HG02885 (cell line): Measurements from ENCODE around the gene CAMK1D.

Experiments used
- ATAC-seq: cut with Tn5 transposase; IDR thresholded peaks from one replicate; pipeline ENCODE4 v1.9.1; 2021; ENCODE audit warnings: mild to moderate bottlenecking; ENCODE audit not compliant: unreplicated experiment, poor library complexity

The CAMK1D gene

GRCh38 chr10:12634621-12634931, 285.2 kb downstream of the CAMK1D start:
- no peak for ATAC-seq

GRCh38 chr10:12635127-12635541, 285.8 kb downstream of the CAMK1D start:
- no peak for ATAC-seq

GRCh38 chr10:12636571-12636970, 287.2 kb downstream of the CAMK1D start:
- ATAC-seq: no peak

GRCh38 chr10:12637649-12638048, 288.3 kb downstream of the CAMK1D start:
- no peak for ATAC-seq

- no peak for ATAC-seq
These were observed 288.8 kb downstream of the CAMK1D start for GRCh38 chr10:12638103-12638502.

GRCh38 chr10:12638781-12639180, 289.4 kb downstream of the CAMK1D start:
- ATAC-seq: no peak

- no peak for ATAC-seq
These were observed 290.9 kb downstream of the CAMK1D start for GRCh38 chr10:12639996-12640944.

GRCh38 chr10:12642036-12642435, 292.7 kb downstream of the CAMK1D start:
- ATAC-seq: no peak

GRCh38 chr10:12643279-12643678, 293.9 kb downstream of the CAMK1D start:
- no peak for ATAC-seq

GRCh38 chr10:12644380-12645144, 295.2 kb downstream of the CAMK1D start:
- ATAC-seq: peak; percentile 51

- no peak for ATAC-seq
These were observed 296.1 kb downstream of the CAMK1D start for GRCh38 chr10:12645449-12645848.

- no peak for ATAC-seq
These were observed 299.8 kb downstream of the CAMK1D start for GRCh38 chr10:12649012-12649584.

- ATAC-seq: no peak
These were observed 300.8 kb downstream of the CAMK1D start for GRCh38 chr10:12650122-12650521.

- ATAC-seq: no peak
These were observed 301.4 kb downstream of the CAMK1D start for GRCh38 chr10:12650538-12651298.

- ATAC-seq: no peak
These were observed 306.6 kb downstream of the CAMK1D start for GRCh38 chr10:12655940-12656339.

GRCh38 chr10:12656518-12657142, 307.3 kb downstream of the CAMK1D start:
- ATAC-seq: no peak

- no peak for ATAC-seq
These were observed 308.1 kb downstream of the CAMK1D start for GRCh38 chr10:12657489-12657888.

- ATAC-seq: no peak
These were observed 309.2 kb downstream of the CAMK1D start for GRCh38 chr10:12658526-12658925.

GRCh38 chr10:12659706-12660105, 310.4 kb downstream of the CAMK1D start:
- no peak for ATAC-seq

GRCh38 chr10:12660812-12661211, 311.5 kb downstream of the CAMK1D start:
- ATAC-seq: no peak
